HEK293 (cell line): Measurements from ENCODE around the gene SNX8.

Experiments
- CTCF ChIA-PET: fragments of 350-600 bp; formaldehyde crosslinking; extraction: SDS; loops from one replicate; lab custom pipeline; 2021; ENCODE audit warnings: antibody characterized with exemption; lab: Yijun Ruan, JAX
- POLR2A ChIA-PET: fragments of 300-600 bp; formaldehyde crosslinking; extraction: SDS; loops from one replicate; lab custom pipeline; 2020; ENCODE audit warnings: antibody characterized with exemption, inconsistent platforms; lab: Yijun Ruan, JAX
- H3K27ac ChIP-seq: fragments of 200-500 bp; sonication (Bioruptor generic); 2 replicates; pipeline ENCODE4 v1.5.1; 2014; ENCODE audit warnings: low read depth, low read length, control low read depth, inconsistent platforms; ENCODE audit errors: extremely low read depth
- H3K36me3 ChIP-seq, 2 experiments: fragments of 200-500 bp in 1 of 2; sonication (Bioruptor generic) in 1 of 2; 1 replicate in 1 of 2; 2 replicates in 1 of 2; pipeline ENCODE4 v1.5.1; 2014 to 2017; ENCODE audit warnings: inconsistent platforms in 2 of 2, low read length in 2 of 2; ENCODE audit not compliant: control insufficient read depth in 2 of 2, insufficient read depth in 1 of 2
- H3K4me1 ChIP-seq: fragments of 200-500 bp; sonication (Bioruptor generic); 2 replicates; pipeline ENCODE4 v1.5.1; 2014; ENCODE audit warnings: mild to moderate bottlenecking, low read length, inconsistent platforms; ENCODE audit not compliant: control insufficient read depth, insufficient read depth
- H3K4me3 ChIP-seq: 2 replicates; pipeline ENCODE4 v1.5.1; 2011; ENCODE audit warnings: low read depth, mild to moderate bottlenecking, control low read depth, low read length, moderate library complexity
- H3K9me3 ChIP-seq: fragments of 200-500 bp; sonication (Bioruptor generic); 2 replicates; pipeline ENCODE4 v1.5.1; 2014; ENCODE audit warnings: low read depth, low read length, inconsistent platforms; ENCODE audit not compliant: control insufficient read depth, insufficient read depth
- BCL11B ChIP-seq: fragments of 450-650 bp; formaldehyde crosslinking; IDR thresholded peaks from 2 replicates; pipeline ENCODE4 v1.5.1; 2016; ENCODE audit warnings: low read depth, missing biosample characterization, missing genetic modification characterization
- HOXC10 ChIP-seq: sonication (generic); formaldehyde crosslinking; IDR thresholded peaks from 2 replicates; pipeline ENCODE4 v1.8.1; 2023; ENCODE audit warnings: mild to moderate bottlenecking, missing genetic modification reagents
- HOXD13 ChIP-seq: sonication (generic); formaldehyde crosslinking; IDR thresholded peaks from 2 replicates; pipeline ENCODE4 v1.8.0; 2022; ENCODE audit warnings: missing genetic modification reagents, borderline replicate concordance
- KLF1 ChIP-seq: fragments of 450-650 bp; formaldehyde crosslinking; IDR thresholded peaks from 2 replicates; pipeline ENCODE4 v1.5.1; 2016; ENCODE audit warnings: missing biosample characterization, missing genetic modification characterization
- MYNN ChIP-seq: fragments of 450-650 bp; formaldehyde crosslinking; IDR thresholded peaks from 2 replicates; pipeline ENCODE4 v1.5.1; 2016; ENCODE audit warnings: missing biosample characterization, missing genetic modification characterization, borderline replicate concordance
- PRDM2 ChIP-seq: fragments of 450-650 bp; formaldehyde crosslinking; IDR thresholded peaks from 2 replicates; pipeline ENCODE4 v1.5.1; 2016; ENCODE audit warnings: missing biosample characterization, missing genetic modification characterization, borderline replicate concordance
- SP3 ChIP-seq: fragments of 450-650 bp; formaldehyde crosslinking; IDR thresholded peaks from 2 replicates; pipeline ENCODE4 v1.5.1; 2016; ENCODE audit warnings: missing biosample characterization, missing genetic modification characterization
- SP7 ChIP-seq: fragments of 450-650 bp; formaldehyde crosslinking; IDR thresholded peaks from 2 replicates; pipeline ENCODE4 v1.5.1; 2016; ENCODE audit warnings: missing biosample characterization, missing genetic modification characterization
- YY2 ChIP-seq: fragments of 450-650 bp; formaldehyde crosslinking; IDR thresholded peaks from 2 replicates; pipeline ENCODE4 v1.5.1; 2016; ENCODE audit warnings: missing biosample characterization, missing genetic modification characterization
- ZFP41 ChIP-seq: fragments of 450-650 bp; formaldehyde crosslinking; IDR thresholded peaks from 2 replicates; pipeline ENCODE4 v1.5.1; 2016; ENCODE audit warnings: missing biosample characterization, missing genetic modification characterization, borderline replicate concordance
- ZNF112 ChIP-seq: fragments of 450-650 bp; formaldehyde crosslinking; IDR thresholded peaks from 2 replicates; pipeline ENCODE4 v1.5.0; 2017; ENCODE audit warnings: missing biosample characterization, missing genetic modification characterization
- ZNF155 ChIP-seq: fragments of 450-650 bp; formaldehyde crosslinking; IDR thresholded peaks from 2 replicates; pipeline ENCODE4 v1.5.1; 2016; ENCODE audit warnings: missing biosample characterization, missing genetic modification characterization
- ZNF16 ChIP-seq: fragments of 450-650 bp; formaldehyde crosslinking; IDR thresholded peaks from 2 replicates; pipeline ENCODE4 v1.5.1; 2016; ENCODE audit warnings: low read depth, missing biosample characterization, missing genetic modification characterization
- ZNF18 ChIP-seq: fragments of 450-650 bp; formaldehyde crosslinking; IDR thresholded peaks from 2 replicates; pipeline ENCODE4 v1.5.1; 2016; ENCODE audit warnings: missing biosample characterization, missing genetic modification characterization
- ZNF184 ChIP-seq: fragments of 450-650 bp; IDR thresholded peaks from 2 replicates; pipeline ENCODE4 v1.5.1; 2018; ENCODE audit warnings: missing biosample characterization, mild to moderate bottlenecking, missing genetic modification characterization
- ZNF19 ChIP-seq: fragments of 450-650 bp; formaldehyde crosslinking; IDR thresholded peaks from 2 replicates; pipeline ENCODE4; 2016; ENCODE audit warnings: missing biosample characterization, missing genetic modification characterization, low read depth
- ZNF248 ChIP-seq: fragments of 450-650 bp; formaldehyde crosslinking; IDR thresholded peaks from 2 replicates; pipeline ENCODE4 v1.5.1; 2017; ENCODE audit warnings: missing biosample characterization, missing genetic modification characterization
- ZNF274 ChIP-seq, 2 experiments: fragments of 200-500 bp in 1 of 2; fragments of 450-650 bp in 1 of 2; sonication (Bioruptor generic) in 1 of 2; formaldehyde crosslinking in 1 of 2; IDR thresholded peaks; 2 replicates each; pipeline versions ENCODE4 v1.5.1 to v1.6.1; 2014 to 2016; ENCODE audit warnings: borderline replicate concordance in 1 of 2, inconsistent platforms in 1 of 2, low read length in 1 of 2, missing biosample characterization in 1 of 2, missing genetic modification characterization in 1 of 2
- ZNF423 ChIP-seq: fragments of 450-650 bp; formaldehyde crosslinking; IDR thresholded peaks from 2 replicates; pipeline ENCODE4 v1.5.1; 2016; ENCODE audit warnings: missing biosample characterization, missing genetic modification characterization
- ZNF600 ChIP-seq: fragments of 450-650 bp; formaldehyde crosslinking; IDR thresholded peaks from 2 replicates; pipeline ENCODE4 v1.5.1; 2016; ENCODE audit warnings: missing biosample characterization, missing genetic modification characterization
- ZNF785 ChIP-seq: fragments of 450-650 bp; formaldehyde crosslinking; IDR thresholded peaks from 2 replicates; pipeline ENCODE4 v1.5.1; 2016; ENCODE audit warnings: missing biosample characterization, missing genetic modification characterization
- TF ChIP-seq, protein P1 (sequence below): fragments of 450-650 bp; formaldehyde crosslinking; conservative IDR thresholded peaks from 2 replicates; pipeline ENCODE4 v1.5.1; 2016; ENCODE audit warnings: low read depth, missing biosample characterization, missing genetic modification characterization
- TF ChIP-seq, protein P2 (sequence below): fragments of 450-650 bp; formaldehyde crosslinking; IDR thresholded peaks from 2 replicates; pipeline ENCODE4 v1.5.1; 2017; ENCODE audit warnings: missing biosample characterization, missing genetic modification characterization

The SNX8 gene

GRCh38 chr7:2354186-2354938, 40.1 kb upstream of the SNX8 start, which contains the start of gene EIF3B (continued):
- TF ChIP-seq, protein P1, sequence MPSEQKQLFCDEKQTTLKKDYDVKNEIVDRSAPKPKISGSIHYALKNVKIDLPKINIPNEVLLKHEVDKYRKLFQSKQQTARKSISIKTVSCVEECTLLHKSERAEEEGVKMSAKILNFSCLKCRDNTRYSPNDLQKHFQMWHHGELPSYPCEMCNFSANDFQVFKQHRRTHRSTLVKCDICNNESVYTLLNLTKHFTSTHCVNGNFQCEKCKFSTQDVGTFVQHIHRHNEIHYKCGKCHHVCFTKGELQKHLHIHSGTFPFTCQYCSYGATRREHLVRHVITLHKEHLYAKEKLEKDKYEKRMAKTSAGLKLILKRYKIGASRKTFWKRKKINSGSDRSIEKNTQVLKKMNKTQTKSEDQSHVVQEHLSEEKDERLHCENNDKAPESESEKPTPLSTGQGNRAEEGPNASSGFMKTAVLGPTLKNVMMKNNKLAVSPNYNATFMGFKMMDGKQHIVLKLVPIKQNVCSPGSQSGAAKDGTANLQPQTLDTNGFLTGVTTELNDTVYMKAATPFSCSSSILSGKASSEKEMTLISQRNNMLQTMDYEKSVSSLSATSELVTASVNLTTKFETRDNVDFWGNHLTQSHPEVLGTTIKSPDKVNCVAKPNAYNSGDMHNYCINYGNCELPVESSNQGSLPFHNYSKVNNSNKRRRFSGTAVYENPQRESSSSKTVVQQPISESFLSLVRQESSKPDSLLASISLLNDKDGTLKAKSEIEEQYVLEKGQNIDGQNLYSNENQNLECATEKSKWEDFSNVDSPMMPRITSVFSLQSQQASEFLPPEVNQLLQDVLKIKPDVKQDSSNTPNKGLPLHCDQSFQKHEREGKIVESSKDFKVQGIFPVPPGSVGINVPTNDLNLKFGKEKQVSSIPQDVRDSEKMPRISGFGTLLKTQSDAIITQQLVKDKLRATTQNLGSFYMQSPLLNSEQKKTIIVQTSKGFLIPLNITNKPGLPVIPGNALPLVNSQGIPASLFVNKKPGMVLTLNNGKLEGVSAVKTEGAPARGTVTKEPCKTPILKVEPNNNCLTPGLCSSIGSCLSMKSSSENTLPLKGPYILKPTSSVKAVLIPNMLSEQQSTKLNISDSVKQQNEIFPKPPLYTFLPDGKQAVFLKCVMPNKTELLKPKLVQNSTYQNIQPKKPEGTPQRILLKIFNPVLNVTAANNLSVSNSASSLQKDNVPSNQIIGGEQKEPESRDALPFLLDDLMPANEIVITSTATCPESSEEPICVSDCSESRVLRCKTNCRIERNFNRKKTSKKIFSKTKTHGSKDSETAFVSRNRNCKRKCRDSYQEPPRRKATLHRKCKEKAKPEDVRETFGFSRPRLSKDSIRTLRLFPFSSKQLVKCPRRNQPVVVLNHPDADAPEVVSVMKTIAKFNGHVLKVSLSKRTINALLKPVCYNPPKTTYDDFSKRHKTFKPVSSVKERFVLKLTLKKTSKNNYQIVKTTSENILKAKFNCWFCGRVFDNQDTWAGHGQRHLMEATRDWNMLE, result peak; percentile 46; the same call in 1 of the 2 replicates
- TF ChIP-seq SP3 (tag by site-specific recombination) (peak; percentile 66), KLF1 (tag by site-specific recombination) (peak; percentile 70), ZNF184 (no peak), ZNF155 (tag by site-specific recombination) (no peak), YY2 (peak; percentile 96), ZNF19 (tag by site-specific recombination) (no peak), SP7 (tag by site-specific recombination) (peak; percentile 70), ZFP41 (tag by site-specific recombination) (no peak), ZNF423 (tag by site-specific recombination) (no peak)

GRCh38 chr7:2353936-2354185, 39.6 kb upstream of the SNX8 start:
- CTCF ChIA-PET, result no interaction called here
- peak overlapping the region; percentile 90 for H3K4me3 ChIP-seq
- peaks cover 6% of the 10 kb centered on the region for H3K4me1 ChIP-seq
- peaks cover 6 to 25% of the 10 kb centered on the region in 2 experiments; a peak in 2 of 3 replicates for H3K36me3 ChIP-seq
- peak overlapping the region; percentile 98 for H3K27ac ChIP-seq
- POLR2A ChIA-PET, result interaction anchor here (0.6 to 2.8 kb wide), 12 partner anchors 10 to 796 kb away, joined by 3 to 14 read pairs (median 4); partner anchors contain the start of genes CHST12, MRM2, NUDT1 and SNX8
- H3K9me3 ChIP-seq, result no peaks in the 10 kb centered on the region
- no peak for TF ChIP-seq ZNF785 (tag by site-specific recombination)
- TF ChIP-seq PRDM2 (tag by site-specific recombination), result no peak
- no peak for TF ChIP-seq ZNF248 (tag by site-specific recombination)
- TF ChIP-seq HOXC10 (CRISPR knock-in tag), result 0 out of 2 replicates have a peak, but pooled peaks have one; percentile 57
- TF ChIP-seq BCL11B (tag by site-specific recombination), result no peak
- TF ChIP-seq HOXD13 (CRISPR knock-in tag), result no peak
- TF ChIP-seq ZNF16, result no peak
- no peak for TF ChIP-seq ZNF112 (tag by site-specific recombination)
- TF ChIP-seq ZNF18 (tag by site-specific recombination), result no peak
- TF ChIP-seq MYNN (tag by site-specific recombination), result no peak
- peak; percentile 60 for TF ChIP-seq ZNF600
- no peak for TF ChIP-seq ZNF274 (IDR thresholded peaks at IDR 0.05; ENCODE audit: low read length)
- no peak for TF ChIP-seq ZNF274 (tag by site-specific recombination; IDR thresholded peaks at IDR 0.05; ENCODE audit: borderline replicate concordance)
- TF ChIP-seq, protein P2, sequence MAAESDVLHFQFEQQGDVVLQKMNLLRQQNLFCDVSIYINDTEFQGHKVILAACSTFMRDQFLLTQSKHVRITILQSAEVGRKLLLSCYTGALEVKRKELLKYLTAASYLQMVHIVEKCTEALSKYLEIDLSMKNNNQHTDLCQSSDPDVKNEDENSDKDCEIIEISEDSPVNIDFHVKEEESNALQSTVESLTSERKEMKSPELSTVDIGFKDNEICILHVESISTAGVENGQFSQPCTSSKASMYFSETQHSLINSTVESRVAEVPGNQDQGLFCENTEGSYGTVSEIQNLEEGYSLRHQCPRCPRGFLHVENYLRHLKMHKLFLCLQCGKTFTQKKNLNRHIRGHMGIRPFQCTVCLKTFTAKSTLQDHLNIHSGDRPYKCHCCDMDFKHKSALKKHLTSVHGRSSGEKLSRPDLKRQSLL (tag by site-specific recombination), result peak; percentile 47; the same call in 1 of the 2 replicates
